NCI-H526 (cell line): ENCODE data around the gene VAMP5.
"Not testable (repeated sequence)": the region's sequence is repeated elsewhere in the genome, so short reads cannot be mapped to it uniquely, and the experiment has no call there.

ENCODE experiments used
- DNase-seq, 2 experiments: peaks; one replicate each; lab custom pipeline; 2025; lab: John Stamatoyannopoulos, UW

The VAMP5 gene

DNA sequence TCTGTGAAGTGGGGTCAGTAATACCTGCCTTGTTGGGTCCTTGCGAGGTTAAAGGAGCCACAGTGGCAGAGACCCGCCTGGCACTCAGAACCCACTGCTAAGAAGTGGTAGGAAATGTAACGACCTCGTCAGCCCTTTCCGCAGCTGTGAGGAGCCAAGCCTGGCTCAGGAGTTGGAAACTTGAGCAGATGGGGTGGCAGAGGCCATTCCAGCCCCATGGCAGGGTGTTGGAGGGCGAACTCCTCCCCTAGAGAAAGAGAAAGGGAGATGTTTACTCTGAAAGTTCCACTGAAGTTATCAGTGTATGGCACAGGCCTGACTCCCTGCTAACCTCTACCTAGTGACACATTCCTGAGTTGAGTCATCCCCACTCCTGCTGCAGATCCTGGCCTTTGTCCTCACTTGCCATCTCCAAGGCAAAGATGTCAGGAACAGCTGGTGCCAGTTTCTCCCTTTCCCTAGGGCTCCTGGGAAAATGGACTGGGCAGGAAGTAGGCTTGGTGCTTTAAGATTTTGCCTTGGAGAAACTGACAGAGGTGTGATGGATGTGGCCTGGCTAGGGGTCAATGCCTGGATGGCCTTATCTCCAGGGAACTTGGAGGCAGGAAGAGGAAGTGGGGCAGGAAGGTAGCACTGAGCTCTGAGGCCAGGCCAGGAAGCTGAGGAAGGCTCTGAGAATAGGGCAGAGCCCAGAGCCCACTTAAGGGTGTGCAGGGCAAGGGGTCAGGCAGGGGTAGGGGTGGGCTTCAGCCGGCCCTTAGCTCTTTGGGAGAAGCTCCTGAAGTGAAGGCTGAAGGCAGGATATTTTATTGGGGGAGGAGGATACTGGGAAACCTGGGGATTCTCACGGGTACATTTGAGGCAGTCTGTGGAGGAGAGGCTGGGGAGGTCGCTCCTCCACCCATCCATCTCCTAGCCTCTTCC, 888 bp downstream of the VAMP5 start:
- no peak for DNase-seq

DNA sequence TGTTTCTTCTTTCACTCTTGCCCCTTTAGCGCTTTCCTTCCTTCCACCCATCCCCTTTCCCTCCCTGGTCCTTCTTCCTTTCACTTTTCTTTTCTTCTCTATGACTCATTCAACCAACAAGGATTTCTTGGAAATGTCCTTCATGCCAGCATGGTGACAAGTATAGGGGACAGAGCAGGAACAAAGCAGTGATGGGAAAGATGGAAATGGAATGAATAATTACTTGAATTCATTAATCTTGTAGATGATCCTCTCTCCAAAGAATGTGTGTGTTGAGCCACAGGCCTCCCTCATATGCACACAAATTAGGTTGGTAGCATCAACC, 1.5 kb downstream of the VAMP5 start:
- DNase-seq: no peak

DNA sequence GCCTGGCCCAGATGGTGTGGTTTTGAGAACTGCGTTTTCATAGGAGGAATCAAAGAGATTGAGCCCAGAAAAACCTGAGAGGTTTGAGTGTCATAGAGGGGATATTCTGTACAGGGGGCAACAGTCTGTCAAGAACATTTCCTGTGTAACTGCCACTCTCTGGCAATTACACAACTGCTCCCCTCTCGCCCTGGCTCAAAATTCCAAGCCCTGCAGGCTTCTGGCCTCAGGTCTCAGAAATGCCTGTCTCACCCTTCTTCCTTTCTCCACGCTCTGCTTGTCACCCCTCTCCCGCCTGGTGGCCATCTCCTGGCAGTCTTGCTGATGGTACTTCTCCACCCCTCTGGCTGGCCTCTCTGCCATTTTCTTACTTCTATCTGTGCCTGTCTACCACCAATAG, 4.0 kb downstream of the VAMP5 start:
- DNase-seq: no peak

DNA sequence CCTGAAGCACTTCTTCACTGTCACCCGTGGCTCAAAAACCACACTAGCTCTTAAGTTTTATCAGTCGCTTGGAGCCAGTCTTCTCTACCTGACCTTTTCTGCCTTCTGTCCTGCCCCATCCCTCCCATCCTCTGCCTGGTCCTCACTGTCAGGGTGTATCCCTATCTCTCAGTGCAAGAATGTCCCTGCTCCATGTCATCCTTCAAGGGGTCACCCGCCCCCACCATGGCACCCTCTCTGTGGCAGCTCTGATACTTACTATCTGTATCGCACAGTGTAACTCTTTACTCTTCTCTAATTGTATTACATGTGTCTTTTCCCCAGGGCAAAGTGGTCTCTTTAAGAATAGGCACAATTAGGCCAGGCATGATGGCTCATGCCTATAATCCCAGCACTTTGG, 4.4 kb downstream of the VAMP5 start:
- DNase-seq: no peak

DNA sequence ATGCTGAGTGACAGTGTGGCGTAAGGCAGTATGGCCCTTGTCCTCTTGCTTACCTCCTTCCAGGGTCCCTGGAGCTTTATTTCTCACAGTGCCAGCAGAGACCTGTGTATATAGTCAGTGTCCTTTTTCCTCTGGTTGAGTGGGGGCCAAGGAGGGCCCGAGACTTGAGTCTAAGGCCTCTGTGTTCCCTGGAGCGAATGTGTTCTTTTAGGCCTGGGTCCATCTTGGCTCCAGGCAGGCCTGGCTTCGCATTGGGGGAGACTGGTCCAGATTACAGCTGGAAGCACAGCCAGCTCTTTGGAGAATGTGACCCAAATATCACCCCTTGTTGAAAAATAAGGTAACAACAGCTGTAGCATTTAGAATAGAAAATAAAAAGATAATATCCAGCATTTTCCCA, 5.0 kb downstream of the VAMP5 start:
- DNase-seq: no peak

DNA sequence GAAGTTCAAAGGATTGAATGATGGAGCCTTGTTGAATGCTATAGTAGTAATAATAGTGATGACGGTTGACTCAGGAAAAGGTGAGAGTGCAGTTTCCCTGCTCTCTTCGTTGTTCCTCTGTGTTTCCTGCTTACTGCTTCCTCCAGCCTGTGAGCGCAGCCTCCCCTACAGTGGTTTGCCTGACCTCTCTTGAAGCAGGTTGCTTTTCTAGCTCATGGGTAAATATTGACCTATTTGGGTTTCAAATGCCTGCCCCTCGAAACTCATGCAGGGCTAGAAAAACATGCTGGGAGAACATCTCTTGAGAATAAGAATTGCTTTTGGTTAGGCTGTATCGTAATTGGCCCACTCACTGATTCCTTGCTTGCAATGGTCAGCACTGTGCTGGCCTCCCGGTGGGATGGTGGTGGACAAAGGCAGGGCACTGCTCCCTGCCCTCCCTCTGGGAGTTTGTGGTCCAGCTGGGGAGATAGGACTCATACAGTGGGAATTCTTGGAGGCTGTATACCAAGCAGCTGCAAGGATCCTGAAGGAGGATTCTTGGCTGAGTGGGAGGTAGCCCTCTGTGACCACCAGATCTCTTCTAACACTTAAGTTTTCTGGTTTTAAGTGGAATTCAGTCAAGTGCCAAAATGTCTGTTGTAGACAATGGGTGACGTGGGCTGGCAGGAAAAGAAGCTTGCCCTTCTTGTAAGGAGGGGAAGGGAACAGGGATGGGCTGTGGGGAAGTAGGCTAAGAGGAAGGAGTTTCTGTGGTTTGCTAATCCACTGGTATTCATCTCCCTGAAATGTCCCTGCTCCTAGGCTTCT, 6.0 kb downstream of the VAMP5 start:
- DNase-seq: no peak

DNA sequence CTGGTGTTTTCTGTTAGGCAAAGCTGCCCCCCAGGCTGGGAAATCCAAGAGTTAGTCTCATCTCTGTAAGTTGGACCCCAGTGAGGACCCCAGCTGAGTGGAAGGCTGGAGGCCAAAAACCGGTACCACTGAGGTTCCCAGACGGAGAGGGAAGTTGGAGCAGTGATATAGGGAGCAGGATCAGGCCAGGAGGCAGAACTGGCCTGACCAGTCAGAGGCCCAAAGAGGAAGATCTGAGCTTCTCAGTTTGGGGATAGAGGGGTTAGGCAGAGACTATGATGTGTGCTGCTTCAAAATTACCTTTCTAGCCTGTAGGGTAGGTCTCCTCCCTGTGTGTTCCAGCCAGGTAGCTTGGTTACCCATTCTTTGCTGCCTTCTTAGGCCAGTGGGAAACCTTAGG, 6.7 kb downstream of the VAMP5 start:
- DNase-seq: no peak

DNA sequence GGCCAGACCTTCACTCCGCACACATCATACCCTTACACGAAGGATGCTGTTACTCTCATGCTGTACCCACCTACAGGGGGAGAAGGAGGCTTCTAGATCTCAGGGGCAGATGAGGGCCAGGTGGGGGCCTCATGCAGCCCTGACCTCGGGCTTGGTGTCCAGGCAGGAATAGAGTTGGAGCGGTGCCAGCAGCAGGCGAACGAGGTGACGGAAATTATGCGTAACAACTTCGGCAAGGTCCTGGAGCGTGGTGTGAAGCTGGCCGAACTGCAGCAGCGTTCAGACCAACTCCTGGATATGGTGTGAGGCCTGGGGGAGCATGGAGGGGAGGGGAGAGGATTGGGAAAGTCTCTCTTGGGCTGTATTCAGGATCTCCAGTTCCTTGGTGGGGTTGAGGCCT, 7.3 kb downstream of the VAMP5 start:
- DNase-seq: no peak

DNA sequence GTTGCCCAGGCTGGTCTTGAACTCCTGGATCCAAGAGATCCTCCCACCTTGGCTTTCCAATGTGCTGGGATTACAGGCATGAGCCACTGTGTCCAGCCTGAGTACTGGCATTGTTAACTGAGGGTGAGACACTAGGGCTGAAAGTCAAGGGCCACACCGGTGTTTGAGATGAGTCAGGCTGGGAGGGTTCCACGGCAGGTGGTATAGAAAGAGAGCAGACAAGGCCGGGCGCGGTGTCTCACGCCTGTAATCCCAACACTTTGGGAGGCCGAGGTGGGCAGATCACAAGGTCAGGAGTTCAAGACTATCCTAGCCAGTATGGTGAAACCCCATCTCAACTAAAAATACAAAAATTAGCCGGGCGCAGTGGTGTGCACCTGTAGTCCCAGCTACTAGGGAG, 8.1 kb downstream of the VAMP5 start:
- DNase-seq: not testable (repeated sequence)

DNA sequence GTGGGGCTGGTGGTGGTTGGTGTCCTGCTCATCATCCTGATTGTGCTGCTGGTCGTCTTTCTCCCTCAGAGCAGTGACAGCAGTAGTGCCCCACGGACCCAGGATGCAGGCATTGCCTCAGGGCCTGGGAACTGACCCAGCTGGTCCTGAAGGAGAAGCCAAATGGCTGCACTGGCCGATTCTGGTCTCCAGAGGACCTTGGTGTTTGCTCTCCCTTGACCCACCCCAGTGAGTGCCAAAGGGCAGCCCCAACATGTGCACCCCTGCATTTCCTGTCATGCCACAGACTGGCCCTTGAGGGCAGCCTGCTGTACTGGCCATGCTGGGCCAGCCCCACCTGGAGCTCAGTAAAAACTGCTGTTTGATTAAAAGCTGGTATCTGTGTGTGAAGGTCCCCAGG, 8.8 kb downstream of the VAMP5 start:
- no peak for DNase-seq

DNA sequence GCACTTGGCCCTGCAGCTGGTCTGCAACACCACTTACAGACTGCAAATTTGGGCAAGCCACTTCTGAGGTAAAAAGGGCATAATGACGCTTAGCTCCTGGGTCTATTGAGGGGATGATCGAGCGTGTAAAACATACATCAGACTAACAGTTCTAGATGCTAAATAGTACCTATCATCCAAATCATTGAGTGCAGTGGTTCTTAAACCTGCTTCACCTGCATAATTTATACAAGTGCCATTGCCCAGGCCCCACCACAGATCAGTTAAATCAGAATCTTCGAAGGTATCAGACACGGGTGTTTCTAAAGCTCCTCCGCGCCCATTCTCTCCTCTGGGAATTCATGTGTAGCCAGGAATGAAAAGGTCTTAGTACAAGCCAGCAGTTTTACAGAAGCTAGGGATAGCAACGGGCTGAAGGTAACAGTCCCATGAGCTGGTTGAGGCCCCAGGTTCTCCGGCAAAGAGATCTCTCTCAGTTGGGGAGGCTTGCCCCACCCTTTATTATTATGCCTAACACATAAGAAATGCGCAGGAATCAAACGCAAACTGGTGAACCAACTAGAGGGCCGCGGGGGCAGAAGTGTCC, 10.6 kb downstream of the VAMP5 start:
- peak in 1 of 2 experiments; percentile 42 for DNase-seq

DNA sequence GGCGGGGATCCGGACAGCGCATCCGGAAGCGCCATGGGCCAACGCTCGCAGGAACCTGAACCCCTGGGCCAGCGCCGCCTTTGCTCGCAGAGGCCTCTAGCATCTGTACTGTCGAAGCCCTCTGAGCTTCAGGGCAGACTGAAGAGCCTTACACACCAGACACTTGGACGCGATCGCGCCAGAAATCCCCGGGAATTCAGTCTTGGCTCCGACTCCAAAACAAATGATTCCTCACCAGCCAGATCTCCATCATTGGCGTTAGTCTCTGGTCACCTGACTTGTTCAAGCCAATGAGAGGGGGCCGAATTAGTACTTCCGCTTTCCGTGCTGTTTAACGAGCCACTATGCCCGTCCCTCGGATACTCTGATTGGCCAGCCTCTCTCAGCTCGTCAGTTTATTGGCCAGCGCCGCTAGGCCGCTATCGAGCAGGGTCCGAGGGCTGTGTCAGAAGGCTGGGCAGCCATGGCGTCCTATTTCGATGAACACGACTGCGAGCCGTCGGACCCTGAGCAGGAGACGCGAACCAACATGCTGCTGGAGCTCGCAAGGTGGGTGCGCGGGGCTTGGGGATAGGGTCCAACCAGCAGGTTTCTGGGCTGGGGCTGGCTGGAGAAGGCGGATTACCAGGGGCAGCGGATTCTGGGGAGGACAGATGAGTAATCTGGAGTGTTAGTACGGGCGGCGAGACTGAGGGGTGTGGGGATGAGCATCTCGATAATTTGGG, 11.2 kb downstream of the VAMP5 start, which contains the start of gene RNF181:
Gene RNF181, plus strand, starts transcription at position 445 of the 725 bp plus-strand sequence. Its CDS starts 19 bp downstream, at position 464.
- DNase-seq: peak; percentile 94 to 97

DNA sequence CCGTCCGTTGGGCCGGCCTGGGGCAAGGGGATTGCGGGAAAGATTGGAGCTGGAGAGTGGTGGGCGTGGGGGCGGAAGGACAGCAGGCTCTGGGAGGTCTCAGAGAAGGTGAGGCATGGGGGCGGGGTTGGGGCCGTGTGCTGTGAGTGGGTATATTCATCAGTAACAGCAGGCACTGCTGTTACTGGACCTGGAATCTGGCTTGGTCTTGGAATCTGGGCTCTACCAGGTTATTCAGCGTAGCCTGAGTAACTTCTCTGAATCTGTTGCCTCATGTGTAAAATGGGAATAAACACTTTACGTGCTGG, 11.7 kb downstream of the VAMP5 start:
- DNase-seq: no peak

DNA sequence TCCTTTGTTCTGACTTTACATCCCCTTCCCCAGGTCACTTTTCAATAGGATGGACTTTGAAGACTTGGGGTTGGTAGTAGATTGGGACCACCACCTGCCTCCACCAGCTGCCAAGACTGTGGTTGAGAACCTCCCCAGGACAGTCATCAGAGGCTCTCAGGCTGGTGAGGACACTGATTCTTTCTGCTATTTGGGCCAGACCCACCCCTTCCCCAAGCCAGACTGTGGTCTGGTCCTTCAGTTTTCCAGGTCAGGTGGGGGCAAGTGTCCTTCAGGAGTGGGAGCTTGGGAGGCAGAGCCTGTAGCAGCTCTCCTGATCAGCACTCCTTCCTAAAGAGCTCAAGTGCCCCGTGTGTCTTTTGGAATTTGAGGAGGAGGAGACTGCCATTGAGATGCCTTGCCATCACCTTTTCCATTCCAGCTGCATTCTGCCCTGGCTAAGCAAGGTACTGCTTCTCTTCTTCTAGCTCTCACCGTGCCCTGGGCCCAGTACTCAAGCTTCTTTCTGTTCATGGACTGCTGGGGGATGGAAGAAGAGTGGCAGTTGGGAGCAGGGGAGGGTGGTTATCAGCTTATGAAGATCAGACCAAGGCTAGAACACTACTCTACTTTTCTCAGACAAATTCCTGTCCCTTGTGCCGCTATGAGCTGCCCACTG, 12.4 kb downstream of the VAMP5 start:
- no peak for DNase-seq

DNA sequence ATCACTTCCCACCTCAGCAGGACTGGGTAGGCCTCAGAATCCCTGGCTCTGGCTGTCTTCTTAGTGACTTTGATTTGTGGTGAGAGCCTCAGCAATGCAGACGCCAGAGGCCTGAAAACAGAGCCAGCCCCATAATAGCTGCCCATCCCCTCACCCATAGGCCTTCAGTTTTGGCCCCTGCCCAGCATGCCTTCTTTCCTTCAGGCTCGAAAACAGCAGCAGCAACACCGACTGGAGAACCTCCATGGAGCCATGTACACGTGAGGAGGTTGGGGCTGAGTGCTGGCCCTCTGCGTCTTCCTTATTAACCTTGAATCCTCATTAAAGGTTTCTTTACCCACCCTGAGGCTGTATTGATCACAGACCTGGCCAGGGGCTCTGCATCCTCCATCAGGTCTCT, 13.0 kb downstream of the VAMP5 start:
- DNase-seq: no peak

DNA sequence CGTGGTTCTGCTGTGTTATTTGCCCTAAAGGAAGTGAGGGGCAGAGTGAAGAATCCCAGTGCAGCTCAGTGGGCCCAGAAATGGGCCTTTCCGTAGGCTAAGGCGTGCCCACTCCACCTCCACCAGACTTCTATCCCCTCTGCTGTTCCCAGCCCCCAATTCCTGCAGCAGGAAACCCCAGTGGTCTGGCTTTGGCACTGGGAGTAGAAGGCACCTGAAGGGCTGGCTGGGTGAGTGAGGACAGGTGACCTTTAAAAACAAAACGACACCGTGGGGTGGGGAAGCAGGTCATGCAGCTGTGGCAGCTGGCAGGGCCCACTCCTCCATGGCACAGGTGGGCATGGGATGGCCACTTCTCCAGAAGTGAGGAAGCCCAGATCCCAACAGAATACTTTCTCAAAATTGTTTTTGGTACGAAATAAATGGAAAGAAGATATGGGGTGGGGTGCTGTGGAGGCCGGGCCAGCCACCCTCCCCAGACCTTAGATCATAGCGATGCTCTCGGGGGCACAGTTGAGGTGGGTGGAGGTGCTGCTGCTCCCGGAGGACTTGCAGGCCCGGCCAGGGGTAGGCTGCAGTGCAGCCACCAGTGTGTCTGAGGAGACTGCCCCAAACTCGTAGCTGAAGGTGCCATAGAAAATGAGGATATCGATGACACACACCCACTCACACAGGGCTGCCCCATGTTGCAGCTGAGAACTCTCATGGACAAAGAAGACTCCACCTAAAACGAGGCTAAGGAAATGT, 14.5 kb downstream of the VAMP5 start:
- DNase-seq: no peak

DNA sequence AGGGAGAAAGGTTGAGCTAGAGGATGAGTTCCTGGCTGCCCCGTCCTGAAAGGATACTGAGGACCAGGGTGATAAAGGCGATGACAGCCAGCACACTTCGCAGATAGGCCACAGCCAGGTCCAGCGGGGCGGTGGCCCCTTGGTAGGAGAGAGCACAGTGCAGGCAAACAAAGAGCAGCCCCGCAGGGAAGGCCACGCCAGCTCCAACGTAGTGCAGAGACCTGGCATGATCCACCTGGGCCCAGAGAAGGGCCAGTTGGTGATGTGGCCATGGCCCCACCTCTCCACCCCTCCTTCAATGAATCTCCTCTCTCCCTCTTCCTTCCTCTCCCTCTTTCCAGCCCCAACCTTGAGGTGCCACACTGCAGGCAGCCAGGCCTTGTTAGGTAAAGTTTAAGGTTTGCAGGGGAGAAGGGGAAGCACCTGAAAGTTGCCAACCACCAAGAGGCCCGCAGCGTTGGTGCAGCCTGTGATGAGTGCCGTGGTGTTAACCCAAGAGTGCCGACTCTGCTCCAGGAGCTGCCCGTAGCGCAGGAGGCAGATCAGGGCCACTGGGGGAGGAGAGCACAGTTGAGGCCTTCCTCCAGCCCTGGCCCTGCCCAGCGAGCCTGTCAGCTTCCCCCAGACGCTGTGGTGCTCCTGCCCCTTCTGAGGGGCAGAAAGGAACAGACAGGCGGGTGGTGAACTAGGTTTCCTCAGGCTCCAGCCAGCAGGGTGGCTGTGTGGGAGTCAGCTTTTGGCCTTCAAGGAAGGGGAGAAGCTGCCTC, 15.4 kb downstream of the VAMP5 start:
- no peak for DNase-seq

DNA sequence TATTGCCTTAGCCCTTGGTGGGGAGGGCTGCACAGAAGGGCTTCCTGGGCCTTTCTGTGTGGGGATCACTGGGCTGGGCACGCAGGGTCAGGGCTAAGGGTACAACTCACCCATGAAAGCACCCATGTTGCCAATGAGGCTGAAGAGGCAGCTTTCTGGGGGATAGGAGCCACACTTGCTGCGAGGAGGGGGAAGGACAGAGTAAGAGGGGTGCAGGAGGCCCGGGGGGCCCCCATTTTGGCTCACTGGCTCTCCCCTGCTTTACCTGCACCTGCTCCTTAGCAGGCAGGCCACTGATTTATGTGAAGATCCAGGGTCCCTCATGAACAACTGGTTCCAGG, 16.0 kb downstream of the VAMP5 start:
- DNase-seq: no peak

DNA sequence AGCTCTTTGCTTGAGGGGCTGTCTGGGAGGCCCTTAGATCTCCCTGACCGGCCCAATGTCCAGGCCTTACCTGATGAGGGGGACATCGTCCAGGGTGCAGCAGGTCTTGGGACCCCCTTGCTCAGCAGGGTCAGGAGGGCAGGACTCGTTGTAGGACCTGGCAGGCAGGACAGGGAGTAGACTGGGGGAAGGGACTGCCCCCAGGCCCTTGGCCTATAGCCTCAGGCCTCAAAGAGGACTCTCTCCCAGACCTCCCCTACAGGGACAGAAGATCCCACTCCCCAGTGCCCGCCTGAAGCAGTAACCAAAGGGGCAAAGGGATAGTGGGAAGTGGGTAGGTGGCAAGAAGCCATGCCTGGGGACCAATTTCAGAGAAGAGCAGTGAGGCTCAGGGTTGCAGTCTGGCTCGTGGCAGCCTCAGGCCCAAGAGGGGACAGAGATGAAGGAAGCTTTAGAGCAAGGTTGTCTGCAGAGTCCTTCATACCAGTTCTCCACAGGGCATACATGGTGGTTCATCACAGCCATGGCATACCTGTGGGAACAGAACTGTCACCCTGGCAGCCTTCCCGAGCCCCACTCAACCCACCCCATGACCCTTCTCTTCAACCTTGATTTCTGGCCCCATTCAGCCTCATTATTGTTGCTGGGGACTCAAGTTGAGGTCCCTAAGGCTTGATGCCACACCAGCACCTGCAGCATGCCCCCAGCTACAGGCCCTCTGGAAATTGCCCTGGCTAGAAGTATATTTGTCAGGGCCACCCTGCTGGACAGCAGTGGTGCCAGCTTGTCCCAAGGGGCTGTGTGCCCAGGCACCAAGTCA, 16.9 kb downstream of the VAMP5 start:
- DNase-seq: no peak
